Activated CD4-positive, alpha-beta T cell treated with anti-CD3 and anti-CD28 coated beads for 36 hours (primary cell): Measurements from ENCODE around the gene LONP1. TPM values are rescaled to one million over a fixed set of nuclear protein-coding genes. Genes with fewer than 3 reads are reported as not detected.
"Not testable (repeated sequence)": the region's sequence is repeated elsewhere in the genome, so short reads cannot be mapped to it uniquely, and the experiment has no call there.

Source experiments
- ATAC-seq: fragments of 200-7000 bp; cut with Tn5 transposase; one replicate; pipeline ENCODE4 v1.10.0; 2021; ENCODE audit warnings: mild to moderate bottlenecking, moderate library complexity
- CTCF ChIA-PET: fragments of 350-600 bp; sonication (Branson Sonifier 250); formaldehyde crosslinking; loops from one replicate; lab custom pipeline; 2021; ENCODE audit warnings: antibody characterized with exemption; lab: Charles Lee
- POLR2A ChIA-PET: fragments of 350-600 bp; sonication (Branson Sonifier 250); formaldehyde crosslinking; loops from one replicate; lab custom pipeline; 2021; ENCODE audit warnings: antibody characterized with exemption, inconsistent platforms; lab: Charles Lee
- DNase-seq: peaks from one replicate; pipeline ENCODE4 v3.0.0-alpha.2; 2020
- H3K27ac Mint-ChIP-seq: one replicate; pipeline ENCODE4 v1.8.0; 2021; ENCODE audit warnings: mixed read lengths
- H3K27me3 Mint-ChIP-seq: one replicate; pipeline ENCODE4 v1.8.0; 2021; ENCODE audit warnings: mixed read lengths
- H3K36me3 Mint-ChIP-seq: one replicate; pipeline ENCODE4 v1.8.0; 2021; ENCODE audit warnings: low read depth, mixed read lengths
- H3K4me1 Mint-ChIP-seq: one replicate; pipeline ENCODE4 v1.8.0; 2021; ENCODE audit warnings: mixed read lengths
- H3K4me3 Mint-ChIP-seq: one replicate; pipeline ENCODE4 v1.8.0; 2021; ENCODE audit warnings: mild to moderate bottlenecking, moderate library complexity, mixed read lengths
- H3K9me3 Mint-ChIP-seq: one replicate; pipeline ENCODE4 v1.8.0; 2021; ENCODE audit warnings: low read depth, mixed read lengths
- intact Hi-C, 2 experiments: fragments of 100-400 bp; cut with DNase I in 1 of 2; cut with micrococcal nuclease in 1 of 2; formaldehyde crosslinking; loops; one replicate each; pipeline versions ENCODE4 v1.14.2 to v1.15.1; 2022 to 2024; cut with DNase I, micrococcal nuclease
- total RNA-seq, 2 experiments: library from RNA; stranded (reverse); gene quantifications; one replicate each; pipeline ENCODE4 v1.2.3, GENCODE V29; 2021

The LONP1 gene
- total RNA-seq, 2 experiments from 2014 or later = 287 to 315 TPM

- ChIA-PET CTCF (no interaction called here), POLR2A (no interaction called here)
- intact Hi-C loops = no loop called here
- Mint-ChIP-seq H3K4me1 (no peaks in the 10 kb centered on the region), H3K9me3 (no peaks in the 10 kb centered on the region), H3K27me3 (peaks cover 2% of the 10 kb centered on the region), H3K36me3 (no peaks in the 10 kb centered on the region), H3K4me3 (no peak overlapping the region), H3K27ac (no peak overlapping the region)
- DNase-seq = no peak
- ATAC-seq = no peak
Observed at GRCh38 chr19:5742051-5742450, 22.1 kb upstream of the LONP1 start.

DNA sequence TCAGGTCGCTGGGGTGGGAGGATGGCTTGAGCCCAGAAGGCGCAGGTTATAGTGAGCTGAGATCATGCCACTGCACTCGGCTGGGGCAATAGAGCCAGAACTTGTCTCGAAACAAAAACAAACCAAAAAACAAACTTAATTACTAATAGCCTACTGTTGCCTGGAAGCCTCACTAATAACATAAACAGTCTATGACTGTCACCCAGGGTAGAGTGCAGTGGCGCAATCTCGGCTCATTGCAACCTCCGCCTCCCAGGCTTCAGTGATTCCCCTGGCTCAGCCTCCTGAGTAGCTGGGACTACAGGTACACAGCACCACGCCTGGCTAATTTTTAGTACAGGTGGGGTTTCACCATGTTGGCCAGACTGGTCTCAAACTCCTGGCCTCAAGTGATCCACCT lies 18.5 kb upstream of the LONP1 start:
- H3K4me3 Mint-ChIP-seq = no peak overlapping the region
- intact Hi-C loops = no loop called here
- H3K9me3 Mint-ChIP-seq = no peaks in the 10 kb centered on the region
- ChIA-PET POLR2A (no interaction called here), CTCF (no interaction called here)
- no peak for ATAC-seq
- H3K27ac Mint-ChIP-seq = no peak overlapping the region
- H3K27me3 Mint-ChIP-seq = peaks cover 2% of the 10 kb centered on the region
- no peaks in the 10 kb centered on the region for H3K4me1 Mint-ChIP-seq
- H3K36me3 Mint-ChIP-seq = no peaks in the 10 kb centered on the region
- DNase-seq = no peak

- H3K9me3 Mint-ChIP-seq, H3K4me1 Mint-ChIP-seq, ATAC-seq, H3K27ac Mint-ChIP-seq, intact Hi-C loops, H3K36me3 Mint-ChIP-seq, DNase-seq, CTCF ChIA-PET, H3K4me3 Mint-ChIP-seq, H3K27me3 Mint-ChIP-seq: not testable (repeated sequence)
- POLR2A ChIA-PET = interaction anchor here (0.6 kb wide), 1 partner anchor 10 kb away, joined by 4 read pairs; no protein-coding TSS in a partner anchor
Observed at GRCh38 chr19:5733172-5733571, 13.2 kb upstream of the LONP1 start.

- Mint-ChIP-seq H3K27ac (no peak overlapping the region), H3K4me3 (no peak overlapping the region), H3K9me3 (no peaks in the 10 kb centered on the region), H3K4me1 (no peaks in the 10 kb centered on the region), H3K36me3 (no peaks in the 10 kb centered on the region), H3K27me3 (no peaks in the 10 kb centered on the region)
- no peak for ATAC-seq
- DNase-seq = no peak
- ChIA-PET CTCF (interaction anchor here (0.6 kb wide), 1 partner anchor 240 kb away, joined by 3 read pairs; no protein-coding TSS in a partner anchor), POLR2A (no interaction called here)
- intact Hi-C loops = no loop called here
Observed at GRCh38 chr19:5727453-5728050, 7.6 kb upstream of the LONP1 start.

DNA sequence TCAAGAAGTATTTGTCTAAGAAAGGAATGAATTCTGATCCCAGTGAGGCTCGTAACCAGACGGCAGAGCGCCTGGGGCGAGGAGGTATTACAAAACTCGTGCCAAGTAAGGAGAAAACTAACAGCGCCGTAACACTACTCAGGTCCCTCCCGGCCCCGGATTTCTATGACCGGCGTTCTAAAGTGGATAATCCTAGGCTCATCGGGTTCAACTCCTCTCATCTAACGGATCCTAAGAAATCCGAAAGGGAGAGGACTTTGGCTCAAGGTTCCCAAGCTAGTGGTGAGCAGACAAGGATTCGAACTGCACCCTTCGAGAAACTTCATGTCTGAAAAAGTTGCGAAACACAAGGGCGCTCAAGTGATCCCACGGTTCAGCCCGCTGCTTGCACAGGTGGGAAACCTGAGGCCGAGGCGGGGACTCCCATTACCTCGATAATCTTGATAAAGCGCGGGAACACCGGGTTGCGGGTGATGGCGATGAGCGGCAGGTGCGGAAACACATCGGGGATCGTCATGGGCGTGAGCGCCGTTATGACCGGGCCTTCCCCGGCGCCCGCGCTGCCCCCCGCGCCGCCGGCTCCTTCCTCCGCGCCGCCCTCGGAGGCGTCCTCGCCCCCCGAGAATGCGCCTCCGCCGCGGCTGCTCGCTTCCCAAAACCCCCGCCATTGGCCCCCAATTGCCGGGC lies 529 bp downstream of the LONP1 start:
- Mint-ChIP-seq H3K36me3 (peaks cover 35% of the 10 kb centered on the region), H3K4me3 (peak overlapping the region; percentile 98), H3K27me3 (no peaks in the 10 kb centered on the region), H3K4me1 (peaks cover 27% of the 10 kb centered on the region), H3K9me3 (no peaks in the 10 kb centered on the region), H3K27ac (peak overlapping the region; percentile 99)
- ATAC-seq (no peak), DNase-seq (peak; percentile 65)
- intact Hi-C loops = no loop called here
- ChIA-PET POLR2A (interaction anchor here (0.5 to 2.7 kb wide), 11 partner anchors 11 to 883 kb away, joined by 3 to 20 read pairs (median 8); partner anchors contain the start of genes RANBP3, RPL36, SAFB and SAFB2), CTCF (interaction anchor here (0.7 to 2.7 kb wide), 7 partner anchors 28 to 302 kb away, joined by 4 to 32 read pairs (median 5); partner anchors contain the start of genes NDUFA11, RPL36 and VMAC)

DNA sequence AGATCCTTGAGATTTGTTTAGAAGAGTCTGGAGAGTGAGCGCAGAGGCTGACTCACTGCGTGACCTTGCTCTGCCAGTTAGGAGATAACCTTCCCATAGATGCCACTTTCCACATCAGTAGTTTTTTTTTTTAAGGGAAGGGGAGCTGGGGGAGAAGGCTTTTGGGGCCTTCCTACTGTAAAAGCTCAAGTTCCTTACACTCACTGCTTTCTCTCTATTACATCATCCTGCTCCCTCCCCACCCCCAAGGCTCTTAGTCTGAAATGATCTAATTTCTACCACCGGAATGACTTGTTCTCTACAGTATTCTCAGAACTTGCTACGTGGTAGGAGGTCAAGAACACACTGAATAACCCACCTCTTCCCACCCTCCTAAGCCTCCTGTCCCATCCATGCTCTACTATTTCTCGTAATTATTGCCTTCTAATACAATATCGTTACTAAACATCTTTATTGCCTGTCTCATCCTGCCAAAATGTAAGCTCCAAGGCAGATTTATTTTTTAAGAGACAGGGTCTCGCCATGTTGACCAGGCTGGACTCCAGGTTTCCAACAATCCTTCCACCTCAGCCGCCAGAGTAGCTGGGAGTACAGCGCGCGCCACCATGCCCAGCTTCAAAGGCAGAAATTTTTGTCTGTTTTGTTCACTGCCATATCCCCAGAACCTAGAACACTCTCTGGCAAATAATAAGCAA lies 1.2 kb downstream of the LONP1 start:
- intact Hi-C loops = no loop called here
- peak; percentile 35 for ATAC-seq
- CTCF ChIA-PET = interaction anchor here (0.6 to 2.7 kb wide), 6 partner anchors 27 to 259 kb away, joined by 3 to 32 read pairs (median 6); partner anchors contain the start of genes NRTN, RANBP3 and RPL36
- Mint-ChIP-seq H3K36me3 (peaks cover 42% of the 10 kb centered on the region), H3K9me3 (no peaks in the 10 kb centered on the region), H3K4me1 (peaks cover 27% of the 10 kb centered on the region), H3K27me3 (no peaks in the 10 kb centered on the region), H3K4me3 (peak overlapping the region; percentile 98), H3K27ac (peak overlapping the region; percentile 99)
- POLR2A ChIA-PET = interaction anchor here (0.5 to 2.7 kb wide), 10 partner anchors 23 to 884 kb away, joined by 3 to 20 read pairs (median 7); partner anchors contain the start of gene KDM4B
- DNase-seq = peak; percentile 85

DNA sequence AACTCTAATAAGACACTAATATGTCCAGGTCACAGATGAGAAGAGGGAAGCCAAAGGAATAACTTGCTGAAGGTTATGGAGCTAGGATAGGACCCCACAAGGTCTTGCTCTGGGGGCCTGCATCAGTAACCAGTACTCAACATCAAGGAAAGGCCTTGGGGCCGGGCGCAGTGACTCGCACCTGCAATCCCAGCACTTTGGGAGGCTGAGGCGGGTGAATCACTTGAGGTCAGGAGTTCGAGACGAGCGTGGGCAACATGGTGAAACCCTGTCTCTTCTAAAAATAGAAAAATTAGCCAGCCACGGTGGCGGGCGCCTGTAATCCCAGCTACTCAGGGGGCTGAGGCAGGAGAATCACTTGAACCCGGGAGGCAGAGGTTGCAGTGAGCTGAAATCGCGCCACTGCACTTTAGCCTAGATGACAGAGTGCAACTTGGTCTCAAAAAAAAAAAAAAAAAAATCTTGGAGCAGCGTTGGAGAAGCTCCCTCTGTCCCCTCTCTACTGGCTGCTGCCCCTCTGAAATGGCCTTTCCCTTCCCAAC lies 1.8 kb downstream of the LONP1 start:
- Mint-ChIP-seq H3K4me1 (peaks cover 27% of the 10 kb centered on the region), H3K4me3 (peak overlapping the region; percentile 98), H3K27me3 (no peaks in the 10 kb centered on the region), H3K27ac (peak overlapping the region; percentile 99), H3K36me3 (peaks cover 47% of the 10 kb centered on the region), H3K9me3 (no peaks in the 10 kb centered on the region)
- peak; percentile 84 for DNase-seq
- ChIA-PET POLR2A (interaction anchor here (0.6 to 2.7 kb wide), 9 partner anchors 8 to 749 kb away, joined by 3 to 20 read pairs (median 7); partner anchors contain the start of gene KDM4B), CTCF (interaction anchor here (0.6 to 2.7 kb wide), 5 partner anchors 27 to 100 kb away, joined by 3 to 32 read pairs (median 9); partner anchors contain the start of genes NRTN and RPL36)
- ATAC-seq = peak; percentile 4
- intact Hi-C loops = no loop called here

DNA sequence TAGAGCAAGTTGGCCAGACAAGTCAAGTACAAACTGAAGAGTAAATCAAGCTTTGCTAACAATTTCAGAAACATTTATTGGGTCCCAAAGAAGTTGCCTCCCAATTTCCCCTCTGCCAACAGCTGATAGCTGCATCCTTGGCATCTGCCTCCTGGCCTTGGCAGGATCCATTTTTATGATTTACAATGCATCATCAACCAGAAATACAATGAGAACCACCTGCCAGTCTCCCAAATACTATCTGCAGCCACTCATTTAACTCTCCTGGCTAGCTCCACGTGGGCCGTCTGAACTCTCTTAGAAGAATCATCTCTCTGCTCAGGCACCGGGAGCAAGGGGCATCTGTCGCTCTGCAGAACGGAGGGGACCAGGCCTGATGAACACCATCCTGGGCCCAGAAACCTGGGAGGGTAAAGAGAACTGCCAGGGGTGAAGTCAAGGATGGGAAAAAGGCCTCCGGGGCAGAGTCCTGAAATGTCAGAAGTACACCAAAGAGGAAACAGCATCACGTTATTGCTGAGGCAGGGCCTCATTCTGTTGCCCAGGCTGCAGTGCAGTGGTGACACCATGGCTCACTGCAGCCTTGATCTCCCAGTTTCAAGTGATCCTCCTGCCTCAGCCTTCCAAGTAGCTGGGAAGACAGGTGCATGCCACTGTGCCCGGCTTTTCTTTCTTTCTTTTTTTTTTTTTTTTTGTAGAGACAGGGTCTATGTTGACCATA lies 2.6 kb downstream of the LONP1 start:
- intact Hi-C loops = no loop called here
- no peaks in the 10 kb centered on the region for H3K27me3 Mint-ChIP-seq
- ATAC-seq = no peak
- CTCF ChIA-PET = interaction anchor here (2.0 to 2.6 kb wide), 2 partner anchors 28 to 30 kb away, joined by 5 to 14 read pairs; partner anchors contain the start of gene RPL36
- no peaks in the 10 kb centered on the region for H3K9me3 Mint-ChIP-seq
- peaks cover 48% of the 10 kb centered on the region for H3K36me3 Mint-ChIP-seq
- H3K27ac Mint-ChIP-seq = peak overlapping the region; percentile 99
- peak overlapping the region; percentile 98 for H3K4me3 Mint-ChIP-seq
- DNase-seq = no peak
- POLR2A ChIA-PET = interaction anchor here (0.7 to 1.7 kb wide), 3 partner anchors 8 to 178 kb away, joined by 3 to 7 read pairs (median 4); no protein-coding TSS in a partner anchor
- peaks cover 27% of the 10 kb centered on the region for H3K4me1 Mint-ChIP-seq

DNA sequence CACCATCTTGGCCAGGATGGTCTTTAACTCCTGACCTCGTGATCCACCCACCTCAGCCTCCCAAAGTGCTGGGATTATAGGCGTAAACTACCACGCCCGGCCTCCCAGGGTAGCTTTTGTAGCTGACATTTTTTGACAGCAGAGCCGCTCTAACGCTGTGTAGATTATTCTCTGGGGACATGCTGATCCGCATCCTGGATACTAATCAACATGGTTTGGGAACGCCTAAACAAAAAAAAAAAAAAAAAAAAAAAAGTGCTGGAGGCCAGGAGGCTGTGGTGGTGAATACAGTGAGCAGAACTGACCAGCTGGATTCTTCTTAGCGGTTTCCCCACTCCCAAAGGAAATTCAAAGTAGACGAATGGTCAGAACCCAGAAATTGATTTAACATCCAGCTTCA lies 5.1 kb downstream of the LONP1 start:
- no peak for ATAC-seq
- CTCF ChIA-PET = interaction anchor here (0.6 to 1.9 kb wide), 4 partner anchors 14 to 58 kb away, joined by 3 to 7 read pairs (median 4); partner anchors contain the start of gene RPL36
- intact Hi-C loops = no loop called here
- Mint-ChIP-seq H3K27ac (no peak overlapping the region), H3K36me3 (peaks cover 59% of the 10 kb centered on the region), H3K4me3 (no peak overlapping the region), H3K4me1 (peaks cover 20% of the 10 kb centered on the region), H3K27me3 (no peaks in the 10 kb centered on the region), H3K9me3 (no peaks in the 10 kb centered on the region)
- POLR2A ChIA-PET = interaction anchor here (0.7 to 2.2 kb wide), 2 partner anchors 24 to 646 kb away, joined by 5 to 8 read pairs; partner anchors contain the start of gene CLPP
- no peak for DNase-seq

- Mint-ChIP-seq H3K4me1 (peaks cover 20% of the 10 kb centered on the region), H3K9me3 (no peaks in the 10 kb centered on the region), H3K36me3 (peaks cover 48% of the 10 kb centered on the region), H3K4me3 (no peak overlapping the region), H3K27ac (no peak overlapping the region), H3K27me3 (no peaks in the 10 kb centered on the region)
- no peak for ATAC-seq
- ChIA-PET POLR2A (interaction anchor here (0.9 kb wide), 1 partner anchor 70 kb away, joined by 3 read pairs; no protein-coding TSS in a partner anchor), CTCF (interaction anchor here (1.0 kb wide), 1 partner anchor 15 kb away, joined by 3 read pairs; no protein-coding TSS in a partner anchor)
- intact Hi-C loops = no loop called here
- no peak for DNase-seq
Observed at GRCh38 chr19:5713228-5713627, 6.7 kb downstream of the LONP1 start.
